Neural cell (in vitro differentiated cells): ENCODE data around the gene NPTN.

Source experiments
- CTCF ChIP-seq: fragments of 450-650 bp; IDR thresholded peaks from 2 replicates; pipeline ENCODE4 v1.5.1; 2014; ENCODE audit warnings: antibody characterized with exemption, mild to moderate bottlenecking, moderate library complexity; ENCODE audit not compliant: poor library complexity, severe bottlenecking
- EP300 ChIP-seq: fragments of 450-650 bp; conservative IDR thresholded peaks from 2 replicates; pipeline ENCODE4 v1.6.1; 2014; ENCODE audit warnings: antibody characterized with exemption, mild to moderate bottlenecking, moderate library complexity; ENCODE audit not compliant: poor library complexity, severe bottlenecking
- EZH2 ChIP-seq: fragments of 200-600, 300-800 bp; shearing (Covaris generic), sonication (generic); IDR thresholded peaks from 2 replicates; pipeline ENCODE4 v1.6.1; 2014; ENCODE audit warnings: antibody characterized with exemption, low read length, borderline replicate concordance, mild to moderate bottlenecking; ENCODE audit not compliant: insufficient read depth, poor library complexity, severe bottlenecking
- REST ChIP-seq: IDR thresholded peaks from 2 replicates; pipeline ENCODE4 v1.6.1; 2012; ENCODE audit warnings: borderline replicate concordance

- no peak for TF ChIP-seq CTCF
- TF ChIP-seq EP300 = no peak
- no peak for TF ChIP-seq REST
- no peak for TF ChIP-seq EZH2
Observed at GRCh38 chr15:73558529-73558928, 74.7 kb downstream of the NPTN start.
